GM19328 (cell line): ENCODE data around the gene ABCC6.
A peak's percentile ranks its signal among the peaks of the same experiment; 100 is the strongest.
"Not testable (repeated sequence)": the region's sequence is repeated elsewhere in the genome, so short reads cannot be mapped to it uniquely, and the experiment has no call there.

Experiments used
- ATAC-seq: cut with Tn5 transposase; IDR thresholded peaks from one replicate; pipeline ENCODE4 v1.9.1; 2021; ENCODE audit warnings: mild to moderate bottlenecking, moderate library complexity; ENCODE audit not compliant: unreplicated experiment

Gene ABCC6

DNA sequence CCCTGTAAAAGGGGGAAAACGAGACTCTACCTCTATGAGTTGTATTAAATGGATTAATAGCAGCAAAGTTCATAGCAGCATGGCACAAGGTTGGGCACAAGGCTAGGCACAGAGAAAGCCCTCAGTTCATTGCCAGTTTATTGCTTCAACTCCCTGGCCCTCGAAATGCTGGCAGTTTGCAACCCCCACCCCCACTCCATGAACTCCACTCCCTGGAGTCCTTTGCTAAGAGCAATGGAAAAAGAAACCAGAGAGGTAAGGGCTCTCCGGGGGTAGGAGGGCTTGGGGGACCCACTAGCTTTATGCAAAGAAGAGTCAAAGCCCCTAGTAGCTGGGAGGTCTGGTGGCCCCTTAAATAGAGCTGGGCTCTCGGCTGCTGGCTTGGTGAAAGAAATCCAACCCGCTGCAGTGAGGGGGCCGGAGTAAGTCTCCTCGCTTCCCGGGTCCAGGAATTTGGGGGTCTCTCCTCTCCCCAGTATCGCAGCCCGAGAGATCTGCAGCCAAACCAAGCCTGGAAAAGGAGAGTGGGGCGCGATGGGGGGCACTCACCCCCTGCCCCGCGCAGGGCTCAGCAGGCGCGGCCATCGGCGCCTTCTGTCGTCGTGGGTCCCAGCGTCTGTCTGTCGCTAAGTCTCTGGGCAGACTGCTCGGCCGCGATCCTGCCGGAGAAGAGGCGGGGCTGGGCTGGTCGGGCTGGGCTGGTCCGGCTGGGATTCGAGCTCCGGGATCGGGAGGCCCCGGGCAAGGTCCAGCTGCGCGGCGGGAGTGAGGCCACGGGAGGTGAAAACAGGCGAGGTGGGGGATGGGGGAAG, at the start of gene ABCC6:
Gene ABCC6 (minus strand): TSS at position 645 of the 812 bp plus-strand sequence. CDS start 60 bp downstream, at position 585.
- not testable (repeated sequence) for ATAC-seq

DNA sequence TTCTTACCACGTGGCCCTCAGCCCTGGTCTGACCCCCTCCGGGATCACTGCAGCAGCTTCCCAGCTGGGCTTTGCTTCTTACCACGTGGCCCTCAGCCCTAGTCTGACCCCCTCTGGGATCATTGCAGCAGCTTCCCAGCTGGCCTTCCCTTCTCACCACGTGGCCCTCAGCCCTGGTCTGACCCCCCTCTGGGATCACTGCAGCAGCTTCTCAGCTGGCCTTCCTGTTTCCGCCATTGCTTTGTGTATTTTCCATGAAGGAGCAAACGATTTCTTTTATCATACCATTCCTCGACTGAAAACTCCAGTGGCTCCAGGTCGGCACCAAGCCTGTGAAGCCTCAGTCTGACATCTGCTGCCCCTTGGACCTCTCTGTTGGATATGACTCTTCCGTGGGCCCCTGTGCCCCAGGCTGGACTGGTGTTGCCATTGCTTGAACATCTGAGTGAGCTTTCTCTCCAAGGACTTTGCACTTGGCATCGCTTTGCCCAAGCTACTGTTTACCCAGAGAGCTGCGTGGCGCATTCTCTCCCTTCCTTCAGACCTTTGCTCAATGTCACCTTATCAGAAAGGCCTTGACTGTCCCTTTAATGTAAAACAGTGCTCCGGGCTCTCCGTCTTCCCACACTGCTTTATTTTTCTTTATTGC, 49.4 kb upstream of the ABCC6 start:
- not testable (repeated sequence) for ATAC-seq

DNA sequence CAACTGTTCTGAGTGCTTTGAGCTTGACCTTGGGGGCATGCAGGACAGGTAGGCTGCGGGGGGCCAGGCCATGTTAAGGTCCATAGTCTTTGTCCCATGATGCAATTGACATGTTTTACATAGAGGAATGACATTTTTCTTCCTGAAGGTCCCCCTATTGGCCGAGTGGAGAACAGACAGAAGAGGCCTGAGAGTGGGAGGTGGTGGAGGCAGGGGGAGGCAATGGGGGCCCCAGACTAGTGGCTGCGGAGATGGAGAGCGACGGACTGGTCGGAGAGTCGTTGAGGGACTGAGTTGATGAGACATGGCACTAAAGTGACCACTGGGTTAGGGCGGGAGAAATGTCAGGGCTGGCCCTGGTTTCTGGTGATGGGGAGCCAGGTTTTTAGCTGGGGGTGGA, 48.4 kb upstream of the ABCC6 start:
- ATAC-seq = not testable (repeated sequence)

DNA sequence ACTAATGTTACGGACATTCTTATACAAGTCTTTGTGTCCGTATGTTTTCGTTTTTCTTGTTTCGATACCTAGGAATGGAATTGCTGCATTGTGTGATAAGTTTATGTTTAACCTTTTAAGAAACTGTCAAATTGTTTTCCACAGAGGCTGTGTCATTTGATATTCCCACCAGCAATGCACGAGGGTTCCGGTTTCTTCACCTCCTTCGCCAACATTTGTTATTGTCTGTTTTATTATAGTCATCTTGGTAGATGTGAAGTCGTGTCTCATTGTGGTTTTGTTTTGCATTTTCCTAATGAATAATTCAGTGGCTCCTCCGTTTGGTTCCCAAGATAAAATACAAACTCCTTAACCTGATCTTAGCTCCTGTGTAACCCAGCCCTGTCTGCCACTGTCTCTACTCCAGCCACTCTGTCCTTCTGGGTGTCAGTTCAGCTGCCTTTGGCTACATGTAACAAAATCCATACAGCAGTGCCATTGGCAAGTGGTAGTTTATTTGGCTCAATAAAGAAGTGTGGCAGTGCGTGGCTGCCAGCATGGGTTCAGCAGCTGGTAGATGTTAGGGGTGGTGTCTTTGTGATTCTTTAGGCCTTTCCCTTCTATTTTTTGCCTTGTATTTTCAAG, 45.0 kb upstream of the ABCC6 start:
- not testable (repeated sequence) for ATAC-seq

DNA sequence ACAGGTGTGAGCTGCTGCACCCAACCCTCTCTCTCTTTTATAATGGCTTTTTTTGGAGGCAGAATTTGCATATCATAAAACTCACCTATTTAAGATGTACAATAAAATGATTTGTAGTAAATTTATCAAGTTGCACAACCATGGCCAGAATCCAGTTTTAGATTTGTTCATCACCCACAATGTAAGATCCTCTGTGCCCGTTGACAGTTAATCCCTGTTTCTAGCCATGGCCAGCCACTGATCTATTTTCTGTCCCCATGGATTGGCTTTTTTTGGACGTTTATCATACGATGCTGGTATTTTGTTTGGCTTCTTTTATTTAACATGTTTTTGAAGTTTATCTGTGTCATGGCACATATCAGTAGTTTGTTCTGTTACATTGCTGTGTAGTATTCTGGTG, 44.4 kb upstream of the ABCC6 start:
- ATAC-seq = not testable (repeated sequence)

DNA sequence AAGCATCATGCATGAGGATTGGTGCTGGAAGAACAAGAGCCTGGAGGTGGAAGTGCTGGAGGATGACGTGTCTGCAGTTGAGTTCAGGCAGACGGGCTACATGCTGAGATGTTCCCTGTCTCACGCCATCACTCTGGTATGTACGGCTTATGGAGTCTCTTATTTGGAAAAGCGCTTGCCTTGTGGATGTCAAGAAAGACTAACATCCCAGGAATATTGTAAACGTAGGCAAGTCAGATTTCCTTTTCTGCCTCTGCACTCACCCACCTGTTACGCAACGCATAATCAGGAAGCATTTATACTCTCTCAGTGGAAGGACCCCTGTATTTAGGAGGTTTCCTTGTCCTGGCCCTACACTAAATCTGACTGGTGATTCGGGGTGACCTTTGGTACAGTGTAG, 41.8 kb upstream of the ABCC6 start:
- not testable (repeated sequence) for ATAC-seq

DNA sequence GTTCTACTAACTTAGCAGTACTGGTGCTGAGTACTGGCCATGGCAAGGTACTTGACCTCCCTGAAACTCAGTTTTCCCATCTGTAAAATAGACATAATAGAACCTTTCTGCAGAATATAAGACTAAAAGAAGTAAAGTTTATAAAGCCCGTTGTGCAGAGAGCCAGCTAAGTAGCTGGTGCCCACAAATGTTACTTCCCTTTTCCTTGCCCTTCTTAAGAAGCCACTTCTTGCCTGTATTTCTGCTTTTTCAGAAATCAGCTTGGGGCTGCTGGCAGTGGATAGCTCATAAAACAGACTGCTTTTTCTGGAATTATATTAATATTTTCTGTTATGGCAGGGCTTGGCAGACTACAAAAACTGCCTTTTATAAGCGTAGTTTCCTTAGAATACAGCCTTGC, 40.7 kb upstream of the ABCC6 start:
- not testable (repeated sequence) for ATAC-seq

DNA sequence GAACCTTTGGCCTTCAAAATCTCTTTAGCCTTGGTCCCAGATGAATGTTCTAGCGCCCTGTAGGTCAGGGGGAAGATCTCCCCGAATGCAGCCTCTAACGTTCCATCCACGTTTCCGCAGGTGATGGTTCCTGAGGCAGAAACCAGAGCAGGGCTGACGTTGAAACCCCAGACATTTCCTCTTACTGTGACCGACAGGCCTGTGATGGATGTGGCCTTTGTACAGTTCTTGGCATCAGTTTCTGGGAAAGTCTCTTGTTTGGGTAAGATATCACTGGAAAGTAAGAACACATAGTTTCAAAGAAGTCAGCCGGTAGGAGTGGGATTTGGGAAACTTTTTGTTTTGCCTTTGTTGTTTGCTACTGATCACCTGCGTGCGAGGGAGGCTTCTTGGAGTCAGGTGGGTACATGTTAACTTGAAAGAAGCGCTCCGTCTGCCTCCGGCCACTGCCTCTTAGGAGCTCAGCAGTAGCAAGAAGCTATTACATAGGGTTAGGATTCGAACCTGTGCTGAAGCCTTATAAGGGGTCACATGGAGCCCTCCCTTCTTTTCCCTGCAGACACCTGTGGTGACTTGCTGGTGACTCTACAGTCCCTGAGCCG, 39.8 kb upstream of the ABCC6 start:
- ATAC-seq = not testable (repeated sequence)

DNA sequence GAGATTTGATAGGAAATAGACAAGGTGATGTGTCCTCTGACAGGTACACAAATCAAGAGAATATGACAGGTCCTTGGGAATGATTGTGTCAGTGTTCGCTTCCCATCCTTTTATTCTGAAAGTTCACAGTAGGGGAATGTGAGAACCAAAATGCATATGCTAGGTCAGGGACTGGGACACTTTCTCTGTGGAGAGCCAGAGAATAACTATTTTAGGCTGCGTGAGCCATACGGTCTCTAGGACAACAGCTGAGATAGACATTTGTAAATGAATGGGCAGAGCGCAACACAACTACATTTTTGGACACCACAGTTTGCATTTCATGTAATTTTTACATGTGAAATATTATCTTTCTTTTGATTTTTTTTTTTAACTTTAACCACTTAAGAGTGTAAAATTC, 36.7 kb upstream of the ABCC6 start:
- ATAC-seq = not testable (repeated sequence)

DNA sequence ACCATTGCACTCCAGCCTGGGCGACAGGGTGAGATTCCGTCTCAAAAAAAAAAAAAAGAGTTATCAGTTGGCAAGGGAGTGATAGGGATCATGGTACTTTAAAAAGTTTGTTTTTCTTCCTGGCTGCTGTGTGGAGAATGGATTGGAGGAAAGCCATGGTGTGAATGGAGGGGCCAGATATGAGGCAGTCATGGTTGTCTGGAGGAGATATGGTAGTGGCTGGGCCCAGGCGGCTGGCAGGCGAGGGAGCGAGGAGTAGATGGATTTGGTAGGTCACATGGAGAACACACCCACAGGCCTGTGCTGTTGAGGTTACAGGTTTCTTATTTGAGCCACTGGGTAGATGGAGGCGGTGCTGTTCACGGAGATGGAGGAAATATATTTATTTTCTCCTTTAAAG, 35.5 kb upstream of the ABCC6 start:
- ATAC-seq = not testable (repeated sequence)

DNA sequence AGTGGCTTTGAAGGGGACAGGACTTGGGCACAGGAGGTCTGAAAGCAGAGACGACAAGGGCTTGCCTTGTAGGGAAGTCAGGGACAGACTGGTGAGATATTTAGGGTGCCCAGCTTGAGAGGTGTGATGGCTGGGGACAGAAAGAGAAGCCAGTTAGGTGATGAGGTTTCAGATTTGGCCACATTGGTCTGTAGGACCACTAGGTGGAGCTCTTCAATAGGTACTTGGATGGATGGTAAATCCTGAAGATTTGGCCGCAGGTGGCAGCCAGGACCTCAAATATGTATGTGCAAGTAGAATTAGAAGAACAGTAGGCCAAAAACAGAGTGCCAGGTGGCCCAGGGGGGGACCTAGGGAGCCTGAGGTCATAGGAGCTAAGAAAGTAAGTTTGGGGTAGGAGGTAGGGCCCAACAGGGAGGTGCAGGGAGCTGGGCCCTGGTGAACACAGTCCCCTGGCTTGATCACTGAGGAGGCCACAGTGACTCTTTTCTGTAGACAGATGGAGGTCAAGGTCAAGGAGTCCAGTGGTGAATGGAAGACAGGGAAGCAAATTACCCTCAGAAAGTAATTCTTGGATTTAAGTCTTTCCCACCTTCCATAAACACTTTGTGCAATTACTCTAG, 34.1 kb upstream of the ABCC6 start:
- ATAC-seq = not testable (repeated sequence)

DNA sequence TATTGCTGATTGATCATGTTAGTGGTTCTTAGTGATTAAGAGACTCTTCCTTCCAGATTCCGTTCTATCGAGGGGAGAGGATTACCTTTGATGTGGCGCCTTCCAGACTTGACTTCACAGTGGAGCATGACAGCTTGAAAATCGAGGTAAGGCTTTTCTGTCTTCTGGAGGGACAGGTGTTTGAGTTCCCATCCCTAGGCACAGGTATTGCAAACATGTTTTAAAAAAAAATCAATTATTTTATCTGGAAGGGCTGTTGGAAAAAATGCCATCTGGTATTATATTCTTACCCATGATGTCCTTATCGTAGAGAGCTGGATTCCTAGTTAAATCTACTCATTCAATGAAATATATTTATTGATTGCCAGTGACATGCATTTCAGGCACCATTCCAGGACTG, 29.1 kb upstream of the ABCC6 start:
- ATAC-seq = not testable (repeated sequence)

DNA sequence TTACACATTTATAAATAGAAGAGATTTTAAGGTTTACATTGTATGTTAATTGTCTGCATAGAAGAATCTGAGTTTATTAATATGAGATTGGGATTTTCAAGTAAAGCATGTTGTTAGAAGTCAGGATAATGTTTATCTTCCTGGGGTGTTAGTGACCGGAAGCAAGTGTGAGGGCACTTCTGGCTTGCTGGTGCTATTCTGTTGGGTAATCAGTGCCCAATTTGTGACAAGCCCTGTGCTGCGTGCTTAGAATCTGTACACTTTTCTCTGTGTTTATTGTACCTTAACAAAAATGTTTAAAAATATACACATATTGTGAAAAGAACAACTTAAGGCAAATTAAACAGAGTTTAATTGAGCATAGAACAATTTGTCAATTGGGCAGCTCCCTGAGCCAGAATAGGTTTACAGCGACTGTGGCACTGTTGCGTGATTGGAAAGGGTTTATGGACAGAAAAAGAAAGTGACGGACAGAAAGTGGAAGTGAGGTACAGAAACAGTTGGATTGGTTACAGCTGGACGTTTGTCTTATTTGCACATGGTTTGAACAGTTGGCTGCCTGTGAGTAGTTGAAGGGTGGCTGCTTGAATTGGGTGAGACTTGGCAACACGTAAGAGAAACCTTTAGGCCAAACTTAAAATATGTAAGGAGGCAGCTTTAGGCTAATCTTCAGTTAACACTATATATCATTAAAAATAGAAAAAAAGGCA, 26.5 kb upstream of the ABCC6 start:
- not testable (repeated sequence) for ATAC-seq

DNA sequence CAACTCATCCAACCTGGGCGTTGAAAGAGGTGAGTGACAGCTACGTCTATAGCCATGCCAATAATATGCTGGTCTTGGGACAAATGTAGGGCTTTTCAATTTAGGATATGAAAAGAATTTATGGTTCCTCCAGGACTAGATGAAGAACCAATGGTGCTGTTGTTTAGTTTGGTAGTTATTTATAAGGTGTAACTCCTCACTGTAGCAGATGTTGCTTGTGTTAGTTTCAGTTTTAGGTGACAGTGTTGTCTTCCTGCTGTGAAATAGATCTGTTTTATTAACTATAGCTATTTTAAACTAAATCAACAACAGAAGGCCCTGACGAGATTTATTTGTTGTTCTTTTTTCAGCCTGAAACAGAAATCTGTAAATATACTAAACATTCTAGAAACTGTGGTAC, 24.1 kb upstream of the ABCC6 start:
- ATAC-seq = not testable (repeated sequence)

DNA sequence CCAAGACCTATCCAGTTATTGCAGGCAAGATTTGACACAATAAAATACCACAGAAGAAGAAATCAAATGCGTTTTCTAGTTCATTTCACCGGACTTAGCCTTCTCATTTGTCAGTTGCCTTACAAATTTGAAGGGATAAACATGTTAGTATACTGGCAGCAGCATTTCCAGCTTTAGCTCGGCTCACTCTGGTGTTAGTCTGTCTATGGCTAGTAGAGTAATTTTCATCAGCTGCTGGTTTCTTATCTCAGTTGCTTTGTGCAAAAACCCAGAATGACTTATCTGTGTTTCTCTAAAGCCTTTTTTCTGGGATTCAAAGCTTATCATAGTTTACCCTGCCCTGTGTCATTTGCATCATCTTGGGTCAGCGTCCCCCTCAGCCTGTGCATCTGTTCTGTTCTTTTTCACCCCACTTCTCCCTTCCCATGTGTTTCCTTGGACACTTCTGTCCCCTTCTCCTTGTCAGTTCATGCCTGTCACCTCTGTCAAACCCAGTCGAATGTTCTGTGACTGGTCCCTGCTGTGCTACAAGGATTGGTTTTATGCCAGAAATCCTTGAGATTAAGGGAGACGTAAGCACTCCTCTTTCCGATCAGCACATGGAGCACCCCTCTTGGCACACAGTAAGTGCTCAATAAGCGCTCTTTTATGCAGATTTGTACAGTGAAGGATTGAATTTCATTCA, 23.4 kb upstream of the ABCC6 start:
- not testable (repeated sequence) for ATAC-seq

DNA sequence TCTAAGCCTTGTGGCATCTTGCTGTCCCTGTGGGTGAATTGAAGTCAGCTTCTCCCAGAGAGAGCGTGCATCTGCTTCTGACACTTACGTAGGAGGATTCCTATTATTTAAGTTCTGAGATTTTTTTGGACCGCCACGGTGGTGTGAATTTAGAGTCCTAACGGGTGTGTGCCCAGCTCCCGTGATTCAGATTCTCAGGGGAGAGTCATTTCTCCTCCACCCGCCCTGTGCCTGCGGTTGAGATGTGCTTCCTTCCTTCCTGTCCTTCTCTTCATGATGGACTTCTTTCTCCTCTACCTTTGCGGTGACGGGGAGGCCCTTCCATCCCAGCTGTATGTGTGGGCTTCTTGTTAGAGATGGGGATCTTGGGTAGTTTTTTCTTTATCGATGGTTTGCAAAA, 20.6 kb upstream of the ABCC6 start:
- ATAC-seq = not testable (repeated sequence)

DNA sequence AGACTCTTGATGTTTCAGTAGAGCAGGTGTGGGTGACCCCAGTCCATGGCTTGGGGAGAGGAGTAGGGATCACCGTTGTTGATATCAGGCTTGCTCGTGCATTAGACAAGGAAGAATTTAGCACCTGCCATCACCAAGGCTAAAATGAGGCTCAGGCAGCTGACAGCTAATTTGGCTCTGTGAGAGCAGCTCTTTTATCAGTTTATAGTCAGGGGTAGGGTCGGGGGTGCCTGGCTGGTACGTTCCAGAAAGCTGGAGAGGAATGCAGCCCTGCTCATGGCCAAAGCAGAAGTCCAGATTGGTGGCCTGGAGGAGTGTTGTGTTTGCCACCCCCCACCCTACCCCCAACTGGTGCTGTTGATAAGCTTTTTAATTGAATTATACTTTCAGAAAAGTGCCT, 17.4 kb upstream of the ABCC6 start:
- ATAC-seq = not testable (repeated sequence)

DNA sequence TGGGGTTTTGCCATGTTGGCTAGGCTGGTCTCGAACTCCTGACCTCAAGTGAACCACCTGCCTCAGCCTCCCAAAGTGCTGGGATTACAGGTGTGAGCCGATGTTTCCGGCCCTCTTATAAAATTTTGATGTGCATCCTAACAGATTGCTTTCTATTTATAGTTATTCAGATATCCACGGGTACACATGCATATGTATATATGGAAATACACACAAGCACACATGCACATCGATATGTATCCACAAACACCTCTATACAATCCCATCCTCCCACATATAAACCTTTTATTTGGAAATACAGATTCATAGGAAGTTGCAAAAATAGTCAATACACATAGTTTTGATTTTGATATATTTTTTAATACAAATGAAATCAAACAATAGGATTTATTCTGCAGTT, 14.4 kb upstream of the ABCC6 start:
- ATAC-seq = not testable (repeated sequence)

DNA sequence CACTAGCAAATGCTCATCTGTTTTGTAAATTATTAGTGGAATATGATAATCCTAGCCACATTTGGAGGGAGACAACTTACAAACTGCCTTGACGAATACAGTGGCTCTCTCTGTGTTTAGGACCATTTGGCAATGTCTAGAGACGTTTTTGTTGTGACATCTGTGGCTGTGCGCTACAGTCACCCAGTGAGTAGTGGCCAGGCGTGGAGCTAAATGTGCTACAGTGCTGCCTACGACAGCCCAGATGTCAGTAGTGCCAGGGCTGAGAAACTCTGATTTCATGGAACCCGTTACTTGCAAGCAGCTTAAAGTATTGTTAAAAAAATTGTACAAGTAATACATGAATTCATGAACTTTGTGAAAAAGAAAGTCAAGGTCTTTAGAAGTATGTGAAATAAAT, 13.8 kb upstream of the ABCC6 start:
- ATAC-seq = not testable (repeated sequence)

DNA sequence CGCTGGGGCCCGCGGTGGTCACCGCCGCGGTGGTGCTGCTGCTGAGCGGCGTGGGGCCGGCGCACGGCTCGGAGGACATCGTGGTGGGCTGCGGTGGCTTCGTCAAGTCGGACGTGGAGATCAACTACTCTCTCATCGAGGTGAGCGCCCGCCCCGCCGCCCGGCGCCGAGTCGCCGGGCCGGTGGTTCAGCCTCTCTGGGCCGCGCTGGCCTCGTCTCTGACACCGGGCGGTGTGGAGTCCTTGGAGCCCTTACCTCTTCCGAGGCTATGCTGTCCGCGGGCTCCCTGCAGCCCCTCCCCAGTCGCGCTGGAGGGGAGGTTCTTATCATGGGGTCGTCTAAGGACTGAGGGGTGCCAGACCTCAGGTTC, 9.4 kb upstream of the ABCC6 start:
- peak; percentile 26 for ATAC-seq
